Pancreas (tissue), 10 donors: ENCODE data around the gene NLN. TPM values are rescaled to one million over a fixed set of nuclear protein-coding genes. Genes with fewer than 3 reads are reported as not detected.
"Not testable (repeated sequence)": the region's sequence is repeated elsewhere in the genome, so short reads cannot be mapped to it uniquely, and the experiment has no call there.

Experiments
- ATAC-seq, 4 donors: fragments of 200-7000 bp; cut with Tn5 transposase; one replicate each; pipeline versions ENCODE4 v1.8.0 to v1.9.1; 2020; ENCODE audit warnings: mild to moderate bottlenecking in 4 of 4, moderate library complexity in 4 of 4
- DNase-seq, 6 donors: peaks; one replicate each; pipeline ENCODE4 v3.0.0-alpha.2; 2020
- FAIRE-seq: peaks from 2 replicates; lab custom pipeline; 2012; peaks lifted over from hg19 to GRCh38; lab: Jason Lieb, UNC
- H3K27ac ChIP-seq, 4 donors: fragments of 200-600 bp; sonication (generic); 1 replicate in 3 of 4; 2 replicates in 1 of 4; pipeline versions ENCODE4 v1.5.0 to v1.8.0; 2020
- H3K27me3 ChIP-seq, 4 donors: fragments of 200-600 bp; one replicate each; pipeline ENCODE4 v1.8.0; 2021
- H3K36me3 ChIP-seq, 3 donors: fragments of 200-600 bp; sonication (generic) in 1 of 3; one replicate each; pipeline versions ENCODE4 v1.5.0 to v1.8.0; 2020 to 2021
- H3K4me1 ChIP-seq, 3 donors: fragments of 200-600 bp; one replicate each; pipeline ENCODE4 v1.8.0; 2021
- H3K4me3 ChIP-seq, 4 donors: fragments of 200-600 bp; sonication (generic) in 2 of 4; one replicate each; pipeline versions ENCODE4 v1.5.0 to v1.8.0; 2020 to 2021
- H3K9me3 ChIP-seq, 4 donors: fragments of 200-600 bp; one replicate each; pipeline ENCODE4 v1.8.0; 2021
- WGBS, 2 donors: extraction: QIAGEN DNeasy Blood & Tissue Kit; methylation state at CpG; one replicate each; pipeline ENCODE4 v1.1.7; 2013; 5-methylcytosine and 5-hydroxymethylcytosine counted together
- intact Hi-C, 3 donors: fragments of 100-400 bp; cut with DNase I; formaldehyde crosslinking; loops; one replicate each; pipeline versions ENCODE4 v1.11.1 to v1.14.2; 2022
- polyA plus RNA-seq, 2 donors: library from polyadenylated mRNA; stranded (reverse); fragments of 200-250 nt; gene quantifications; one replicate each; pipeline ENCODE4 v1.2.3, GENCODE V29; 2013
- total RNA-seq, 6 donors: library from RNA; stranded (reverse); fragmentation: NEBNext Ultra II Directional in 4 of 6; extraction: Animal tissue kit (Norgen Biotek cat#: 25700) in 4 of 6; gene quantifications; one replicate each; pipeline versions ENCODE4 v1.2.1 to v1.2.4, GENCODE V29; 2021 to 2023
- TF ChIP-seq, protein P1 (sequence below), 4 donors: fragments of 200-600 bp; sonication (generic) in 3 of 4; IDR thresholded peaks; one replicate each; pipeline versions ENCODE4 v1.5.0 to v1.8.0; 2021; ENCODE audit warnings: antibody characterized with exemption in 4 of 4
- donor health status: healthy with polysubstance abuse.
- donor health status: DM: no; HTN: no; CAD: no; lungs with moderate emphysema.
- donor health status: DM: no; HTN: no; CAD: no.
- donor health status: control.
- donor health status: control.
- donor health status: Bipolar disorder and iron deficiency.
- donor health status: DM: yes; HTN: yes; CAD: no.
- donor health status: DM: no; HTN: no; CAD: no.
- donor health status: DM: no; HTN: no; CAD: no.
- donor health status: DM: yes; HTN: yes; CAD: no.

NLN gene
- total and polyA plus RNA-seq, 8 donors, result 1.8 to 15.0 (median 8.0) TPM

DNA sequence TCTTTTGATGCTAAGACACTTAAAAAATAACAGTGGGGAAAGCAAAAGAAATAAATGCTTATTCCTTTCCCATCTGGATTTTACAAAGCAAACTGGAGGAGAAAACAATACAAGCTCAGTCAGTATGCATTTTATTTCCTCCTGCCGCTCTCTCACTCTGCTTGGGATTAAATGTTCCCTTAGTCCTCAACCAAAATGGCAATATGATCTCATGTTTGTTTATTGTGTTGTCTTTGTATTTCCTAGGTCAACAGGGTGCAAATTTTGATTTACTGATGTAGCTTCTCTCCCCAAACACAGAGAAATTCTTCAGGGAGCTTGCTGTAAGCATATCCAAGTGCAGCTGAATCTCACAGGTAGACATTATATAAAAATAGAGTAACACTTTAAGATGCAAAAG is 112.3 kb downstream of the NLN start:
- H3K27ac ChIP-seq, result no peak overlapping the region
- TF ChIP-seq, protein P1, sequence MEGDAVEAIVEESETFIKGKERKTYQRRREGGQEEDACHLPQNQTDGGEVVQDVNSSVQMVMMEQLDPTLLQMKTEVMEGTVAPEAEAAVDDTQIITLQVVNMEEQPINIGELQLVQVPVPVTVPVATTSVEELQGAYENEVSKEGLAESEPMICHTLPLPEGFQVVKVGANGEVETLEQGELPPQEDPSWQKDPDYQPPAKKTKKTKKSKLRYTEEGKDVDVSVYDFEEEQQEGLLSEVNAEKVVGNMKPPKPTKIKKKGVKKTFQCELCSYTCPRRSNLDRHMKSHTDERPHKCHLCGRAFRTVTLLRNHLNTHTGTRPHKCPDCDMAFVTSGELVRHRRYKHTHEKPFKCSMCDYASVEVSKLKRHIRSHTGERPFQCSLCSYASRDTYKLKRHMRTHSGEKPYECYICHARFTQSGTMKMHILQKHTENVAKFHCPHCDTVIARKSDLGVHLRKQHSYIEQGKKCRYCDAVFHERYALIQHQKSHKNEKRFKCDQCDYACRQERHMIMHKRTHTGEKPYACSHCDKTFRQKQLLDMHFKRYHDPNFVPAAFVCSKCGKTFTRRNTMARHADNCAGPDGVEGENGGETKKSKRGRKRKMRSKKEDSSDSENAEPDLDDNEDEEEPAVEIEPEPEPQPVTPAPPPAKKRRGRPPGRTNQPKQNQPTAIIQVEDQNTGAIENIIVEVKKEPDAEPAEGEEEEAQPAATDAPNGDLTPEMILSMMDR (IDR thresholded peaks at IDR 0.05), result no peak
- H3K4me1 ChIP-seq, result no peaks in the 10 kb centered on the region
- 88 to 97% methylated on average over 1 of the region's 1 CpG for WGBS, 2 donors
- DNase-seq, result no peak
- H3K36me3 ChIP-seq, result no peaks in the 10 kb centered on the region
- FAIRE-seq, result no peak
- no peaks in the 10 kb centered on the region for H3K9me3 ChIP-seq
- H3K4me3 ChIP-seq, result no peak overlapping the region
- H3K27me3 ChIP-seq, result no peaks in the 10 kb centered on the region
- no peak for ATAC-seq
- intact Hi-C loops, result no loop called here

DNA sequence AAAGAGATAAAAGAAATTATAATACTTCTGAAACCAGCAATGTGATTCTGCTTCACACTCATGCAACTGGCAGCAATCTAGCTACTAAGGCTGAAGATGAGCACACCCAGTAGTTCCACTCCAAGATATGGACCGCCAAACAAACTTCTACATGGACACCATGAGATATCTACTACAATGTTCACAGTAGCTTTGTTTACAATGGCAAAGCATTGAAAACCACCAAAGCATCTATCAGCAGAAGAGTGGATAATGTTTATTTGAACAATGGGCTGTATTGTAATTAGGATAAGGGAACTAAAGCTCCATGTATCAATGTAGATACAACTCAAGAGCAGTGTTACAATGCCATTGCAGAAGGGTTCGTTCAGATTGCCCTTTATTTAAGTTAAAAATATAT is 113.2 kb downstream of the NLN start:
- H3K36me3 ChIP-seq, result no peaks in the 10 kb centered on the region
- H3K4me1 ChIP-seq, result no peaks in the 10 kb centered on the region
- WGBS, 2 donors, result 65 to 71% methylated on average over 2 of the region's 2 CpGs
- no peak for FAIRE-seq
- H3K27ac ChIP-seq, result no peak overlapping the region
- no peak for DNase-seq
- TF ChIP-seq, protein P1 (IDR thresholded peaks at IDR 0.05), result no peak
- ATAC-seq, result no peak
- intact Hi-C loops, result no loop called here
- no peaks in the 10 kb centered on the region for H3K27me3 ChIP-seq
- H3K4me3 ChIP-seq, result no peak overlapping the region
- no peaks in the 10 kb centered on the region for H3K9me3 ChIP-seq

DNA sequence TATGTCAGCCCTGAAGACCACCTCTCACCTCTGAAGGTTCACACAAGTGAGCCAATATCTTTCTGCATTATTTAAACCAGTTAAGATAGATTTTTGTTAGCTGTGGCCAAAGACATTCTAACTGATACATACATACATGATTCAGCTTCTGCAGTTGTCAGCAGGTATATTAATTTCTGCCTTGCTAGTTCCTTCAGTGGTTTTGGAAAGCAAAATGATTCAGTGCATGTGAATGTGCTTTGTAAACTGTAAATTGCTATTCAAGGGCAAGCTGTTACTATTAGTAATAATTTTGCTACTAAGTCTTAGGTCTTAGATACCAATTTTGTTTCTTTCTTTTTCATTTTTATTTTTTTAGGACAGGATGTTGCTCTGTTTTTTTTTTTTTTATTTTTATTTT is 115.1 kb downstream of the NLN start:
- Histone ChIP-seq H3K4me3 (no peak overlapping the region), H3K36me3 (no peaks in the 10 kb centered on the region), H3K4me1 (no peaks in the 10 kb centered on the region), H3K27ac (no peak overlapping the region), H3K9me3 (no peaks in the 10 kb centered on the region), H3K27me3 (no peaks in the 10 kb centered on the region)
- intact Hi-C loops, result no loop called here
- TF ChIP-seq, protein P1 (IDR thresholded peaks at IDR 0.05), result no peak
- FAIRE-seq (no peak), DNase-seq (no peak), ATAC-seq (no peak)

DNA sequence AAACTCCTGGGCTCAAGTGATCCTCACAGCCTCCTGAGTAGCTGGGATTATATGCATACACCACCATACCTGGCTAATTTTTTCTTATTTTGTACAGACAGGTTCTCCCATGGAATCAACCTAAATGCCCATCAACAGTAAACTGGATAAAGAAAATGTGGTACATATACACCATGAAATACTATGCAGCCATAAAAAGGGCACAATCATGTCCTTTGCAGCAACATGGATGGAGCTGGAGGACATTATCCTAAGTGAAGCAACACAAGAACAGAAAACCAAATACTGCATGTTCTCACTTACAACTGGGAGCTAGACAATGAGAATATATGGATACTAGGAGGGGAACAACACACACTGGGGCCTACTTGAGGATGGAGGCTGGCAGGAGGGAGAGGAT is 117.2 kb downstream of the NLN start:
- FAIRE-seq, H3K4me1 ChIP-seq, H3K36me3 ChIP-seq, H3K27ac ChIP-seq, H3K27me3 ChIP-seq, ATAC-seq, intact Hi-C loops, H3K4me3 ChIP-seq, H3K9me3 ChIP-seq, DNase-seq: not testable (repeated sequence)

DNA sequence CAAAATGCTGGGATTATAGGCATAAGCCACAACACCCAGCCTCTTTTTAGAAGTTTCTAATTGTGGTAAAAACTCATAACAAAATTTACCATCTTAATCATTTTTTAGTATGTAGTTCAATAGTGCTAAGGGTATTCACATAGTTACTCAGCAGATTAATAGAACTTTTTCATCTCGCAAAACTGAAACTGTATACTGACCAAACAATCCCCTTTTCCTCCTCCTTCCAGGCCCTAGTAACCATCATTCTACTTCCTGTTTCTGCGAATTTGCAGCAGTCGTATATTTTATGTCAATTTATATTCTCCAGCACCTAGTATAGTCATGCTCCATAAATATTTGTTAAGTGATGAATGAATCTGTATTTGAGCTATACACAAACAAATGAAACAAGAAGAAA is 118.1 kb downstream of the NLN start:
- Histone ChIP-seq H3K27me3 (no peaks in the 10 kb centered on the region), H3K36me3 (no peaks in the 10 kb centered on the region), H3K4me3 (no peak overlapping the region), H3K9me3 (no peaks in the 10 kb centered on the region), H3K27ac (no peak overlapping the region), H3K4me1 (no peaks in the 10 kb centered on the region)
- WGBS, 2 donors, result 56 to 61% methylated on average over 3 of the region's 3 CpGs
- TF ChIP-seq, protein P1 (IDR thresholded peaks at IDR 0.05), result no peak
- no peak for DNase-seq
- no peak for ATAC-seq
- intact Hi-C loops, result no loop called here
- FAIRE-seq, result no peak

DNA sequence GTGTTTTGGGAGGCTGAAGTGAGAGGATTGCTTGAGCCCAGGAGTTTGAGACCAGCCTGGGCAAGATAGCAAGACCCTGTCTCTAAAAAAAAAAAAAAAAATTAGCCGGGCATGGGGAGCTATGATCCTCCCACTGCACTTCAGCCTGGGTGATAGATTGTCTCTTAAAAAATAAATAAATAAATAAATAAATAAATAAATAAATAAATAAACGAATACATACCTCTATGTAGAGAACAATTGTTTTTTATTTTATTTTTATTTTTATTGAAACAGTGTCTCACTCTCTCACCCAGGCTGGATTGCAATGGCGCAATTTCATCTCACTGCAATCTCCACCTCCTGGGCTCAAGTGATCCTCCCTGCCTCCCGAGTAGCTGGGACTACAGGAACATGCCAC is 122.8 kb downstream of the NLN start:
- WGBS, 2 donors, result 83% methylated on average over 4 of the region's 4 CpGs
- intact Hi-C loops, result not testable (repeated sequence)

More for the DNA sequence above, 122.8 kb downstream of the NLN start:
- not testable (repeated sequence) for H3K4me1 ChIP-seq, ATAC-seq, H3K9me3 ChIP-seq, H3K36me3 ChIP-seq, H3K27me3 ChIP-seq, H3K27ac ChIP-seq, FAIRE-seq, DNase-seq, H3K4me3 ChIP-seq
